ENCODE data around the gene NAALADL2.
A peak's percentile ranks its signal among the peaks of the same experiment; 100 is the strongest.

DNA sequence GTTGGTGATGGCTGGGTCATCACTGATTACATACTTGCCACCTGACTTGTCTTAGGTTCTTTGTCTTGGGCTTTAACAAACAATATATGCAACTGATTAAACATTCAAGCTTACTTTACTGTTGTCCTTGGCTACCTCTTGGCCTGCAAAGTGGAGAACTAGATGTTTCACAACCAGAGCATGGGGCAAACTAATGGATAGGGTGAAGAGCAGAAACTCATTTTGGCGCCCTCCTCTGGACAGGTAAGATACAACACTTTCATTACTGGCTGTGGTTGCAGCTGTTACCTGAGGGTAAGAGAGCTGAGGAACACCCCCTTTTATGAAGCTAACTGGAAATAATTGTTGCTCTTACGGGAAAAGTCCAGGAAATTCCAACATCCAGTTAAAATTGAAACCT, 262.1 kb downstream of the NAALADL2 start:
- TF ChIP-seq, protein P1, sequence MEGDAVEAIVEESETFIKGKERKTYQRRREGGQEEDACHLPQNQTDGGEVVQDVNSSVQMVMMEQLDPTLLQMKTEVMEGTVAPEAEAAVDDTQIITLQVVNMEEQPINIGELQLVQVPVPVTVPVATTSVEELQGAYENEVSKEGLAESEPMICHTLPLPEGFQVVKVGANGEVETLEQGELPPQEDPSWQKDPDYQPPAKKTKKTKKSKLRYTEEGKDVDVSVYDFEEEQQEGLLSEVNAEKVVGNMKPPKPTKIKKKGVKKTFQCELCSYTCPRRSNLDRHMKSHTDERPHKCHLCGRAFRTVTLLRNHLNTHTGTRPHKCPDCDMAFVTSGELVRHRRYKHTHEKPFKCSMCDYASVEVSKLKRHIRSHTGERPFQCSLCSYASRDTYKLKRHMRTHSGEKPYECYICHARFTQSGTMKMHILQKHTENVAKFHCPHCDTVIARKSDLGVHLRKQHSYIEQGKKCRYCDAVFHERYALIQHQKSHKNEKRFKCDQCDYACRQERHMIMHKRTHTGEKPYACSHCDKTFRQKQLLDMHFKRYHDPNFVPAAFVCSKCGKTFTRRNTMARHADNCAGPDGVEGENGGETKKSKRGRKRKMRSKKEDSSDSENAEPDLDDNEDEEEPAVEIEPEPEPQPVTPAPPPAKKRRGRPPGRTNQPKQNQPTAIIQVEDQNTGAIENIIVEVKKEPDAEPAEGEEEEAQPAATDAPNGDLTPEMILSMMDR (IDR thresholded peaks at IDR 0.05), result peak in 1 of 5 experiments; percentile 9
- no peak for TF ChIP-seq EP300 (IDR thresholded peaks at IDR 0.05)
